HUES64 (cell line): ENCODE measurements around the gene ING4.
A peak's percentile ranks its signal among the peaks of the same experiment; 100 is the strongest.

Experiments
- H3K27ac ChIP-seq: 2 replicates; pipeline ENCODE4 v1.7.0; 2013; ENCODE audit warnings: low read depth, low read length, inconsistent platforms
- H3K27me3 ChIP-seq: 2 replicates; pipeline ENCODE4 v1.6.1; 2013; ENCODE audit warnings: mild to moderate bottlenecking, low read length; ENCODE audit not compliant: insufficient read depth
- H3K36me3 ChIP-seq: 2 replicates; pipeline ENCODE4 v1.6.1; 2013; ENCODE audit warnings: mild to moderate bottlenecking, low read length; ENCODE audit not compliant: insufficient read depth
- H3K4me1 ChIP-seq: 2 replicates; pipeline ENCODE4 v1.6.1; 2013; ENCODE audit warnings: mild to moderate bottlenecking, low read length, moderate library complexity; ENCODE audit not compliant: insufficient read depth
- H3K4me3 ChIP-seq: 2 replicates; pipeline ENCODE4 v1.5.1; 2013; ENCODE audit warnings: mild to moderate bottlenecking, low read length, moderate library complexity
- H3K9ac ChIP-seq: 2 replicates; pipeline ENCODE4 v1.6.1; 2013; ENCODE audit warnings: mild to moderate bottlenecking, low read depth, low read length
- H3K9me3 ChIP-seq: 2 replicates; pipeline ENCODE4 v1.6.1; 2013; ENCODE audit warnings: low read depth, low read length; ENCODE audit not compliant: insufficient read depth
- WGBS: fragments of 150-250, 120-280 bp; methylation state at CpG from one replicate; pipeline ENCODE4 v1.1.7; 2013; ENCODE audit warnings: missing lambda C conversion rate; 5-methylcytosine and 5-hydroxymethylcytosine counted together

ING4 gene

GRCh38 chr12:6685814-6686213 lies 22.9 kb upstream of the ING4 start:
- no peak overlapping the region for H3K9ac ChIP-seq
- H3K36me3 ChIP-seq: peaks cover 28% of the 10 kb centered on the region
- H3K27me3 ChIP-seq: no peaks in the 10 kb centered on the region
- 96% methylated on average over 3 of the region's 3 CpGs for WGBS
- peaks cover 12% of the 10 kb centered on the region; the same call in 1 of the 2 replicates for H3K4me1 ChIP-seq
- H3K4me3 ChIP-seq: no peak overlapping the region
- no peak overlapping the region for H3K27ac ChIP-seq
- no peaks in the 10 kb centered on the region for H3K9me3 ChIP-seq

GRCh38 chr12:6684609-6685008 lies 21.7 kb upstream of the ING4 start:
- no peak overlapping the region for H3K27ac ChIP-seq
- WGBS: 71% methylated on average over 6 of the region's 6 CpGs
- peaks cover 36% of the 10 kb centered on the region for H3K36me3 ChIP-seq
- H3K9ac ChIP-seq: no peak overlapping the region
- H3K27me3 ChIP-seq: no peaks in the 10 kb centered on the region
- no peak overlapping the region for H3K4me3 ChIP-seq
- H3K9me3 ChIP-seq: no peaks in the 10 kb centered on the region
- peaks cover 9% of the 10 kb centered on the region; the same call in 1 of the 2 replicates for H3K4me1 ChIP-seq

- H3K27me3 ChIP-seq: no peaks in the 10 kb centered on the region
- no peak overlapping the region for H3K9ac ChIP-seq
- no peaks in the 10 kb centered on the region for H3K4me1 ChIP-seq
- 92% methylated on average over 5 of the region's 5 CpGs for WGBS
- no peak overlapping the region for H3K27ac ChIP-seq
- no peaks in the 10 kb centered on the region for H3K9me3 ChIP-seq
- H3K36me3 ChIP-seq: peaks cover 88% of the 10 kb centered on the region
- H3K4me3 ChIP-seq: no peak overlapping the region
Observed at GRCh38 chr12:6676962-6677361, 14.0 kb upstream of the ING4 start.

- Histone ChIP-seq H3K36me3 (peaks cover 97% of the 10 kb centered on the region), H3K9ac (no peak overlapping the region), H3K27ac (no peak overlapping the region), H3K4me1 (no peaks in the 10 kb centered on the region), H3K27me3 (no peaks in the 10 kb centered on the region), H3K4me3 (no peak overlapping the region), H3K9me3 (no peaks in the 10 kb centered on the region)
- WGBS: 95% methylated on average over 18 of the region's 18 CpGs
Observed at GRCh38 chr12:6672143-6672542, 9.2 kb upstream of the ING4 start.

GRCh38 chr12:6667559-6668210 lies 4.8 kb upstream of the ING4 start:
- H3K27me3 ChIP-seq: no peaks in the 10 kb centered on the region
- H3K9me3 ChIP-seq: no peaks in the 10 kb centered on the region
- H3K36me3 ChIP-seq: peaks cover 66% of the 10 kb centered on the region
- H3K4me1 ChIP-seq: no peaks in the 10 kb centered on the region
- H3K9ac ChIP-seq: no peak overlapping the region
- WGBS: 92% methylated on average over 8 of the region's 8 CpGs
- no peak overlapping the region for H3K27ac ChIP-seq
- H3K4me3 ChIP-seq: no peak overlapping the region

- WGBS: over 99% methylated on average over 2 of the region's 2 CpGs
- Histone ChIP-seq H3K9ac (no peak overlapping the region), H3K36me3 (peaks cover 52% of the 10 kb centered on the region), H3K4me1 (peaks cover 5% of the 10 kb centered on the region; the same call in 1 of the 2 replicates), H3K4me3 (no peak overlapping the region), H3K27me3 (no peaks in the 10 kb centered on the region), H3K9me3 (no peaks in the 10 kb centered on the region), H3K27ac (no peak overlapping the region)
Observed at GRCh38 chr12:6666211-6666610, 3.3 kb upstream of the ING4 start.

- Histone ChIP-seq H3K27ac (no peak overlapping the region), H3K36me3 (peaks cover 39% of the 10 kb centered on the region), H3K9me3 (no peaks in the 10 kb centered on the region), H3K4me1 (peaks cover 5% of the 10 kb centered on the region; the same call in 1 of the 2 replicates), H3K27me3 (no peaks in the 10 kb centered on the region), H3K9ac (no peak overlapping the region), H3K4me3 (no peak overlapping the region)
- WGBS: 97% methylated on average over 2 of the region's 2 CpGs
Observed at GRCh38 chr12:6664902-6665301, 2.0 kb upstream of the ING4 start.

GRCh38 chr12:6662602-6662905 lies 365 bp downstream of the ING4 start:
- Histone ChIP-seq H3K36me3 (peaks cover 19% of the 10 kb centered on the region), H3K27me3 (no peaks in the 10 kb centered on the region), H3K9me3 (no peaks in the 10 kb centered on the region), H3K27ac (peak overlapping the region; percentile 20), H3K9ac (peak overlapping the region; percentile 82), H3K4me3 (peak overlapping the region; percentile 87), H3K4me1 (peaks cover 5% of the 10 kb centered on the region; the same call in 1 of the 2 replicates)
- WGBS: 2% methylated on average over 9 of the region's 10 CpGs

GRCh38 chr12:6653987-6654386 lies 8.9 kb downstream of the ING4 start:
- Histone ChIP-seq H3K4me1 (no peaks in the 10 kb centered on the region), H3K9ac (no peak overlapping the region)
- WGBS: 99% methylated on average over 5 of the region's 5 CpGs

GRCh38 chr12:6653342-6653741 lies 9.6 kb downstream of the ING4 start:
- Histone ChIP-seq H3K36me3 (peaks cover 52% of the 10 kb centered on the region), H3K27ac (no peak overlapping the region)

More at GRCh38 chr12:6653987-6654386, 8.9 kb downstream of the ING4 start:
- Histone ChIP-seq H3K27me3 (no peaks in the 10 kb centered on the region), H3K9me3 (no peaks in the 10 kb centered on the region), H3K36me3 (peaks cover 55% of the 10 kb centered on the region), H3K27ac (no peak overlapping the region), H3K4me3 (no peak overlapping the region)

GRCh38 chr12:6652391-6652790 lies 10.5 kb downstream of the ING4 start:
- 96% methylated on average over 11 of the region's 12 CpGs for WGBS
- peaks cover 57% of the 10 kb centered on the region for H3K36me3 ChIP-seq
- no peak overlapping the region for H3K9ac ChIP-seq
- H3K9me3 ChIP-seq: no peaks in the 10 kb centered on the region
- no peaks in the 10 kb centered on the region for H3K27me3 ChIP-seq
- H3K27ac ChIP-seq: no peak overlapping the region
- H3K4me1 ChIP-seq: no peaks in the 10 kb centered on the region
- H3K4me3 ChIP-seq: no peak overlapping the region

More at GRCh38 chr12:6653342-6653741, 9.6 kb downstream of the ING4 start:
- Histone ChIP-seq H3K4me3 (no peak overlapping the region), H3K9ac (no peak overlapping the region), H3K9me3 (no peaks in the 10 kb centered on the region), H3K27me3 (no peaks in the 10 kb centered on the region), H3K4me1 (no peaks in the 10 kb centered on the region)
- whole genome bisulfite sequencing: 100% methylated on average over 1 of the region's 1 CpG

GRCh38 chr12:6650832-6651231 lies 12.1 kb downstream of the ING4 start:
- H3K9me3 ChIP-seq: no peaks in the 10 kb centered on the region
- peaks cover 4% of the 10 kb centered on the region; the same call in 1 of the 2 replicates for H3K27me3 ChIP-seq
- 92% methylated on average over 7 of the region's 8 CpGs for WGBS

More at GRCh38 chr12:6650832-6651231, 12.1 kb downstream of the ING4 start:
- Histone ChIP-seq H3K27ac (no peak overlapping the region), H3K4me1 (no peaks in the 10 kb centered on the region), H3K9ac (no peak overlapping the region), H3K4me3 (no peak overlapping the region), H3K36me3 (peaks cover 49% of the 10 kb centered on the region)
